ENCODE data around the gene FCGR3B.
"Not testable (repeated sequence)": the region's sequence is repeated elsewhere in the genome, so short reads cannot be mapped to it uniquely, and the experiment has no call there.

FCGR3B gene

GRCh38 chr1:161638251-161638993, 7.4 kb upstream of the FCGR3B start:
- not testable (repeated sequence) for DNase-seq

- not testable (repeated sequence) for DNase-seq
Measured at GRCh38 chr1:161636976-161637375, 6.0 kb upstream of the FCGR3B start.

- DNase-seq = not testable (repeated sequence)
Measured at GRCh38 chr1:161636189-161636782, 5.3 kb upstream of the FCGR3B start.

GRCh38 chr1:161634993-161635392, 4.0 kb upstream of the FCGR3B start:
- not testable (repeated sequence) for DNase-seq

GRCh38 chr1:161630128-161630742, 741 bp downstream of the FCGR3B start:
- not testable (repeated sequence) for DNase-seq

- DNase-seq = not testable (repeated sequence)
Measured at GRCh38 chr1:161626445-161627146, 4.4 kb downstream of the FCGR3B start.

- not testable (repeated sequence) for DNase-seq
Measured at GRCh38 chr1:161624605-161625004, 6.4 kb downstream of the FCGR3B start.

- DNase-seq = not testable (repeated sequence)
Measured at GRCh38 chr1:161623401-161624051, 7.5 kb downstream of the FCGR3B start.

- not testable (repeated sequence) for DNase-seq
Measured at GRCh38 chr1:161622054-161622453, 8.9 kb downstream of the FCGR3B start.

GRCh38 chr1:161621181-161622000, 9.6 kb downstream of the FCGR3B start:
- DNase-seq = peak; percentile 77

- not testable (repeated sequence) for DNase-seq
Measured at GRCh38 chr1:161620399-161620798, 10.6 kb downstream of the FCGR3B start.

GRCh38 chr1:161618517-161618916, 12.5 kb downstream of the FCGR3B start:
- DNase-seq = not testable (repeated sequence)

- not testable (repeated sequence) for DNase-seq
Measured at GRCh38 chr1:161616417-161616816, 14.6 kb downstream of the FCGR3B start.

GRCh38 chr1:161613142-161613514, 17.8 kb downstream of the FCGR3B start:
- DNase-seq = not testable (repeated sequence)

- DNase-seq = peak; percentile 96
Measured at GRCh38 chr1:161612322-161613141, 18.4 kb downstream of the FCGR3B start.

- peak; percentile 61 for DNase-seq
Measured at GRCh38 chr1:161611866-161612321, 19.1 kb downstream of the FCGR3B start.

GRCh38 chr1:161610198-161610597, 20.8 kb downstream of the FCGR3B start:
- not testable (repeated sequence) for DNase-seq

- DNase-seq = not testable (repeated sequence)
Measured at GRCh38 chr1:161606541-161607336, 24.2 kb downstream of the FCGR3B start.

GRCh38 chr1:161605762-161606540, 25.0 kb downstream of the FCGR3B start:
- DNase-seq = not testable (repeated sequence)

Data from NCI-H69 (cell line).